COLO668 (cell line): ENCODE measurements around the gene CLDN9.

Experiments
- DNase-seq: peaks from one replicate; lab custom pipeline; 2025; ENCODE audit not compliant: unreplicated experiment; lab: John Stamatoyannopoulos, UW

CLDN9 gene

DNA sequence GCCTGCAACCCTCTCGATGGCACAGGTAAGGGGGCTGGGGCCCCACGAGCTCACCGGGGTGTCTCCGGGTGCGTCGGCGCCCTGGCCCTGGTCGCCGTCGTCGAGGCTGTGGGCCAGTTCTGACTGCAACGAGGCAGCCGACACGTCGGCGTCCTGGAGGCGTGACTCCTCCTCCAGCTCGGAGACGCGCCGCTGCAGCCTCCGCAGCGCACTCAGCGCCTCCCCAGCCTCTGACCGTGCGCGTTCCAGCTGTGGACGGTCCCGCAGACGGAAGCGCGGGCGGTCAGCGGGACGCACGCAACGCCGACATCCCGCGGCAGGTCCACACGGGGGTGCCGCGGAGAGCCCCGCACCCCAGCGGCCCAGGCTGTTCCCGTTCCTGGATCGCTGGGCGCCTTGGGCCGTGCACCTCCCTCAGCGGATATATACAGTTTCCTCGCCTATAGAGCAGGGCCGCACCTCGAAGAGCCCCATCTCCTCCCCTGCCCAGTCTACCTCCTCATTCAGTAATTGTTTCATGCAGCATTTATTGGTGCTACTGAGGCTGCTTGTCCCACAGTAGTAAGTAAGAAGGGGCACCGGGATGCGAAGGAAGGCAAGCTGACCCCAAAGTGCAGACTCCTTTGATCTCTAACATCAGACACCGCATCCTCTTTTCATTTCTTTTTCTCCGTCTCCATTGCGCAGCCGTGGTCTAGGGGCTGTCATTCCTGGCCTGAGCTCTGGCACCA, 16.9 kb downstream of the CLDN9 start:
- no peak for DNase-seq

- no peak for DNase-seq
Observed at GRCh38 chr16:3030222-3031212, 17.8 kb downstream of the CLDN9 start.

- no peak for DNase-seq
Observed at GRCh38 chr16:3032624-3033023, 19.9 kb downstream of the CLDN9 start.

DNA sequence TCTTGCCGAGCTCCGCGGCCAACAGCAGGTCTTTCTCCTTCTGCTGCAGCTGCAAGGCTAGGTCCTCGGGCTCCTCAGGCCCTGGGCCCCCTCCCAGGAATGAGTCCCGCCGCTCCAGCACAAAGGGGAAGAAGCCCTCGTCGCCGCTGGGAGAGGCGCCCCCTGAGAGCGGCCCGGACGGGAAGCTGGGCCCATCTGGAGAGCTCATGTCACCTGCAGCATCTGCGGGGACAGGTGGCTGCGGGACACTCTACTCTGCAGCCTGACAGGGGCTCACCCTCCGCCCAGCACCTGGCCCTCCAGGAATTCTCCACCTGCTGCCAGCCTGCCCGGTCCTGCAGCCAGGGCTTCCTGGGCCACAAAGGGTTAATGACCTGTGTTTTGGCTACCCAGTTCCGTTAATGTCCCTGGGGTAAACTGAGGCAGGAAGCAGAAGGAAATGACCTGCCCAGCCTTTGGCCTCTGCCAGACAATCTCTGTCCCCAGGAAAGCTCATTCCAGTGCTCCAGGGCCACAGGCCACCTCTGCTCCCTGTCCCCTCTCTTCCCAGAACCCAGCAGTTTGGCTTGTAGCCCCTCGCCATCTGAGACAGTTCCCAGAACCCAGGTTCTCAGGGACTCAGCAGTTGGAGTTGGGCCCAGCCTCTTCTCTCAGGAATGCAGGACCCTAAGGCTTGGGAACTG, 22.7 kb downstream of the CLDN9 start:
- peak; percentile 77 for DNase-seq

- DNase-seq, result peak; percentile 72
Observed at GRCh38 chr16:3035972-3036725, 23.4 kb downstream of the CLDN9 start.

GRCh38 chr16:3036726-3037315, 24.1 kb downstream of the CLDN9 start, which contains the start of gene BICDL2:
BICDL2 (minus strand) TSS chr16:3036944; CDS start chr16:3035496, 1,448 bp downstream.
- peak; percentile 75 for DNase-seq

GRCh38 chr16:3038256-3038655, 25.5 kb downstream of the CLDN9 start:
- DNase-seq, result peak; percentile 56

- no peak for DNase-seq
Observed at GRCh38 chr16:3038896-3039295, 26.2 kb downstream of the CLDN9 start.

DNA sequence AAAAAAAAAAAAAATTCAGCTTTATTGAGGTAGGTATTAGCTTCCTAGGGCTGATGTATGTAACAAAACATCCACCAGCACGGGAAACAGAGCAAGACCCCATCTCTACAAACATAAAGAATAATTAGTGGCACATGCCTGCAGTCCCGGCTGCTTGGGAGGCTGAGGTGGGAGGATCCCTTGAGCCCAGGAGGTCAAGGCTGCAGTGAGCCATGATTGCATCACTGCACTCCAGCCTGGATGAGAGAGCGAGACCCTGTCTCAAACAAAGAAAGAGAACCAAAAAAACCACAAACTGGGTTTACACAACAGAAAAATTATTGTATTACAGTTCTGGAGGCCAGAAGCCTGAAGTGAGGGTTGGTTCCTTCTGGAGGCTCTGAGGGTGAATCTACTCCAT, 29.7 kb downstream of the CLDN9 start:
- DNase-seq, result no peak

DNA sequence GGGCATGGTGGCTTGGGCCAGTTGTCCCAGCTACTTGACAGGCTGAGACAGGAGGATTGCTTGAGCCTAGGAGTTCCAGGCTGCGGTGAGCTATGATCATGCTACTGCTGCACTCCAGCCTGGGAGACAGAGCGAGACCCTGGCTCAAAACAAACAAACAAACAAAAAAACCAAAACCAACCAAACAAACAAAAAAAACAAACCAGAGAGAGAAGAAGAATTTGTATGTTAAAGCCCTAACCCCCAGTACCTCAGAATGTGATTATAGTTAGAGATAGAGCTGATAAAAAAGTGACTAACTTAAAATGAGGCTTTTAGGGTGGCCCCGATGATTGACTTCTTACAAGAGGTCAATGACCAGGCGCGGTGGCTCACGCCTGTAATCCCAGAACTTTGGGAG, 32.0 kb downstream of the CLDN9 start:
- no peak for DNase-seq

GRCh38 chr16:3045758-3046640, 33.3 kb downstream of the CLDN9 start, which contains the start of gene MMP25:
MMP25 (plus strand) TSS chr16:3046561; CDS start chr16:3046918, 357 bp downstream.
- peak; percentile 42 for DNase-seq

- no peak for DNase-seq
Observed at GRCh38 chr16:3046641-3047386, 34.1 kb downstream of the CLDN9 start.

- no peak for DNase-seq
Observed at GRCh38 chr16:3047387-3047720, 34.6 kb downstream of the CLDN9 start.

GRCh38 chr16:3049921-3050481, 37.3 kb downstream of the CLDN9 start:
- DNase-seq, result no peak

GRCh38 chr16:3050487-3050886, 37.8 kb downstream of the CLDN9 start:
- no peak for DNase-seq

DNA sequence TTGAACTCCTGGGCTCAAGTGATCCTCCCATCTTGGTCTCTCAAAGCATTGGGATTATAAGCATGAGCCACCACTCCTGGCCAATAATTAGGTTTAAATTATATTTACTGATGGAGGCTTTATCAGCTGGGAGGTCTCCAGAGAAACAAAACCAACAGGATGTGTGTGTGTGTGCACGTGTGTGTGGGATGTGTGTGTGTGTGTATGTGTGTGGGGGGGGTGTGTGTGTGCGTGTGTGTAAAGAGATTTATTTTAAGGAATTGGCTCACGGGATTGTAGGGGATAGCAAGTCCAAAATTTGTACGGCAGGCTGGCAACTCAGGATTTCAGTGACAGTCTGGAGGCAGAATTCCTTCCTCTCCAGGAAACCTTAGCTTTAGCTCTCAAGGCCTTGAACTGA, 38.3 kb downstream of the CLDN9 start:
- no peak for DNase-seq

GRCh38 chr16:3051494-3051893, 38.8 kb downstream of the CLDN9 start:
- DNase-seq, result no peak
